ENCODE measurements around the gene C20orf173. TPM values are rescaled to one million over a fixed set of nuclear protein-coding genes. Genes with fewer than 3 reads are reported as not detected.

The C20orf173 gene
- total RNA-seq, 1 experiment from 2014 or later: not detected

DNA sequence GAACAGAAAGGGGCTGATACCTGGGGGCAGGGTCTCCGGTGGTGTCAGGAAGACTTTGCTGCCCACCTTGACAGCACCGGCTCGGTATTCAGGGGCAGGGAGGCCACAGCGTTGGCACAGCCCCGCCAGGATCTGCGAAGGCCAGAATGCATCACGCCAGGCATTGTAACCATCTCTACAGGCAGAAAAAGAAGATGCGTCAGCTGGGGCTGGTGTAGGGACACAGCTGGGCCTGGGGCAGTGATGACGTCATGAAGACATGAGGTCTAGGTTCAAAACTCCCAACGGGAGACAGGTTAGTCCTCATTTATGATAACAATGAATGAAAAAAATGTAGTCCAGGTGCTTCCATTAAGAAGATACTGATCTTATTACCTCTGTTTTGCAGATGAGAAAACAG, 34.4 kb upstream of the C20orf173 start:
- ChIA-PET POLR2A (ENCODE audit: unreplicated experiment) (no interaction called here), CTCF (no interaction called here)
- H3K9me3 ChIP-seq (ENCODE audit: insufficient read depth, low read depth): no peaks in the 10 kb centered on the region
- peaks cover 44% of the 10 kb centered on the region; the same call in 1 of the 2 replicates for H3F3A ChIP-seq (ENCODE audit: insufficient read depth, low read depth)
- DNase-seq: no peak
- no peaks in the 10 kb centered on the region for H4K20me1 ChIP-seq (ENCODE audit: insufficient read depth)
- no peak overlapping the region for H3K4me2 ChIP-seq
- H3K4me3 ChIP-seq: no peak overlapping the region
- H2AFZ ChIP-seq: no peak overlapping the region
- peaks cover 10% of the 10 kb centered on the region for H3K36me3 ChIP-seq (ENCODE audit: low read depth)
- BruUV-seq (replicated peaks): no TSS peak
- no peaks in the 10 kb centered on the region for H3K9me2 ChIP-seq (ENCODE audit: insufficient read depth)
- peaks cover 32% of the 10 kb centered on the region for H3K4me1 ChIP-seq (replicated peaks; ENCODE audit: insufficient read depth)
- no peak overlapping the region for H3K27ac ChIP-seq
- H3K79me2 ChIP-seq (ENCODE audit: low read depth): no peaks in the 10 kb centered on the region
- no peak for TF ChIP-seq EZH2 (IDR thresholded peaks at IDR 0.05; ENCODE audit: low read depth)
- TF ChIP-seq, protein P1, sequence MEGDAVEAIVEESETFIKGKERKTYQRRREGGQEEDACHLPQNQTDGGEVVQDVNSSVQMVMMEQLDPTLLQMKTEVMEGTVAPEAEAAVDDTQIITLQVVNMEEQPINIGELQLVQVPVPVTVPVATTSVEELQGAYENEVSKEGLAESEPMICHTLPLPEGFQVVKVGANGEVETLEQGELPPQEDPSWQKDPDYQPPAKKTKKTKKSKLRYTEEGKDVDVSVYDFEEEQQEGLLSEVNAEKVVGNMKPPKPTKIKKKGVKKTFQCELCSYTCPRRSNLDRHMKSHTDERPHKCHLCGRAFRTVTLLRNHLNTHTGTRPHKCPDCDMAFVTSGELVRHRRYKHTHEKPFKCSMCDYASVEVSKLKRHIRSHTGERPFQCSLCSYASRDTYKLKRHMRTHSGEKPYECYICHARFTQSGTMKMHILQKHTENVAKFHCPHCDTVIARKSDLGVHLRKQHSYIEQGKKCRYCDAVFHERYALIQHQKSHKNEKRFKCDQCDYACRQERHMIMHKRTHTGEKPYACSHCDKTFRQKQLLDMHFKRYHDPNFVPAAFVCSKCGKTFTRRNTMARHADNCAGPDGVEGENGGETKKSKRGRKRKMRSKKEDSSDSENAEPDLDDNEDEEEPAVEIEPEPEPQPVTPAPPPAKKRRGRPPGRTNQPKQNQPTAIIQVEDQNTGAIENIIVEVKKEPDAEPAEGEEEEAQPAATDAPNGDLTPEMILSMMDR (conservative IDR thresholded peaks at IDR 0.05): no peak
- intact Hi-C loops (cut with micrococcal nuclease; ENCODE audit: unreplicated experiment): no loop called here
- H3K27me3 ChIP-seq (ENCODE audit: insufficient read depth, low read depth): no peaks in the 10 kb centered on the region

DNA sequence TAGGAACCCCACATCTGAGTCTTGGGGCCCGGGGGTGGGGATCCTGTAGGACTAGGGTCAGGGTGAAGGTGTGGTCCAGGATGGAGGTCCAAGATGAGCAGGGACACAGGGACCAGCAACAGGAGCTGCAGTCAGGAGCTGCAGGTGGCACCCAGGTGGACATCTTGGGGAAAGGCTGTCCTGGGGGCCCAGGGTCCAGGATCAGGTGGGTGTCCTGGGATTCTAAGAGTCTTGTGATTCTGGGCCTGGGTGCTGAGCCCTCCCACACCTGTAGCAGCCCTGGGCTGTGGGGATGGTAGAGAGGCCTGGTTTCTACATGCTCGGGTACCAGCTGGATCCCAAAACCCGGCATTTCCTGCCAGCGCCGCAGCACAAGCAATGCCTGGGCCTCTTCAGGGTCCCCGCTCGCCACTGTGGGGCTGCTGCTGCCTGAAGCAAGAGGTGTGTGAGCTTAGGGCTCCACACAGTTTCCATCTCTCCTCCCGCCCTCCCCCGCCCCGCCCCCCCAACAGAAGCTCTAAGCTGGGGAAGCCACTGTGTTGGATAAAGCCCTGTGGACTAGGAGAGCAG, 33.2 kb upstream of the C20orf173 start:
- POLR2A ChIA-PET (ENCODE audit: unreplicated experiment): interaction anchor here (0.6 kb wide), 1 partner anchor 130 kb away, joined by 4 read pairs; no protein-coding TSS in a partner anchor
- intact Hi-C loops (cut with micrococcal nuclease; ENCODE audit: unreplicated experiment): no loop called here

GRCh38 chr20:35561671-35562070, 32.2 kb upstream of the C20orf173 start:
- H3K9me2 ChIP-seq (ENCODE audit: insufficient read depth): no peaks in the 10 kb centered on the region
- H3K4me1 ChIP-seq (replicated peaks; ENCODE audit: insufficient read depth): peaks cover 32% of the 10 kb centered on the region
- peaks cover 10% of the 10 kb centered on the region for H3K36me3 ChIP-seq (ENCODE audit: low read depth)
- no peaks in the 10 kb centered on the region for H3K27me3 ChIP-seq (ENCODE audit: insufficient read depth, low read depth)
- H3K4me3 ChIP-seq: no peak overlapping the region
- H2AFZ ChIP-seq: no peak overlapping the region
- H3K27ac ChIP-seq: 0 out of 2 replicates have a peak overlapping the region, but pooled peaks have one; percentile 14
- ChIA-PET POLR2A (ENCODE audit: unreplicated experiment) (no interaction called here), CTCF (no interaction called here)
- no peaks in the 10 kb centered on the region for H3K79me2 ChIP-seq (ENCODE audit: low read depth)
- intact Hi-C loops (cut with micrococcal nuclease; ENCODE audit: unreplicated experiment): loop anchor here (1.0 kb wide), 1 partner anchor 55 kb away; no protein-coding TSS in a partner anchor
- peaks cover 38% of the 10 kb centered on the region; the same call in 1 of the 2 replicates for H3F3A ChIP-seq (ENCODE audit: insufficient read depth, low read depth)
- H4K20me1 ChIP-seq (ENCODE audit: insufficient read depth): no peaks in the 10 kb centered on the region
- TF ChIP-seq, protein P1 (conservative IDR thresholded peaks at IDR 0.05): 0 out of 2 replicates have a peak, but pooled peaks have one; percentile 8
- TF ChIP-seq EZH2 (IDR thresholded peaks at IDR 0.05; ENCODE audit: low read depth): no peak
- DNase-seq: no peak
- H3K4me2 ChIP-seq: peak overlapping the region; percentile 73; the same call in 1 of the 2 replicates
- BruUV-seq (replicated peaks): no TSS peak
- no peaks in the 10 kb centered on the region for H3K9me3 ChIP-seq (ENCODE audit: insufficient read depth, low read depth)

More for the DNA sequence above, 33.2 kb upstream of the C20orf173 start:
- H3K4me2 ChIP-seq: no peak overlapping the region
- H3K27me3 ChIP-seq (ENCODE audit: insufficient read depth, low read depth): no peaks in the 10 kb centered on the region
- no peak overlapping the region for H3K4me3 ChIP-seq
- no peaks in the 10 kb centered on the region for H3K79me2 ChIP-seq (ENCODE audit: low read depth)
- H3K36me3 ChIP-seq (ENCODE audit: low read depth): peaks cover 10% of the 10 kb centered on the region
- H3K9me2 ChIP-seq (ENCODE audit: insufficient read depth): no peaks in the 10 kb centered on the region
- no peaks in the 10 kb centered on the region for H4K20me1 ChIP-seq (ENCODE audit: insufficient read depth)
- no TSS peak for BruUV-seq (replicated peaks)
- peaks cover 32% of the 10 kb centered on the region for H3K4me1 ChIP-seq (replicated peaks; ENCODE audit: insufficient read depth)
- peaks cover 45% of the 10 kb centered on the region; the same call in 1 of the 2 replicates for H3F3A ChIP-seq (ENCODE audit: insufficient read depth, low read depth)
- no peak overlapping the region for H2AFZ ChIP-seq
- TF ChIP-seq EZH2 (IDR thresholded peaks at IDR 0.05; ENCODE audit: low read depth): no peak
- TF ChIP-seq, protein P1 (conservative IDR thresholded peaks at IDR 0.05): no peak
- DNase-seq: no peak
- CTCF ChIA-PET: interaction anchor here (0.8 kb wide), 1 partner anchor 21 kb away, joined by 4 read pairs; no protein-coding TSS in a partner anchor
- no peaks in the 10 kb centered on the region for H3K9me3 ChIP-seq (ENCODE audit: insufficient read depth, low read depth)
- no peak overlapping the region for H3K27ac ChIP-seq
